IPS DF 6.9 (cell line): ENCODE data around the gene CACNB2.

Source experiments
- DNase-seq: peaks from one replicate; pipeline ENCODE4 v3.0.0-alpha.2; 2013; ENCODE audit warnings: low read depth, low spot score
- H3K27ac ChIP-seq: one replicate; pipeline ENCODE4 v1.5.1; 2013; ENCODE audit warnings: low read length, control low read depth
- H3K27me3 ChIP-seq: 2 replicates; pipeline ENCODE4 v1.6.1; 2013; ENCODE audit warnings: mild to moderate bottlenecking, low read length; ENCODE audit not compliant: control insufficient read depth, insufficient read depth
- H3K36me3 ChIP-seq: 2 replicates; pipeline ENCODE4 v1.6.1; 2013; ENCODE audit warnings: low read length; ENCODE audit not compliant: control insufficient read depth, insufficient read depth
- H3K4me1 ChIP-seq: 2 replicates; pipeline ENCODE4 v1.6.1; 2013; ENCODE audit warnings: low read length; ENCODE audit not compliant: control insufficient read depth, insufficient read depth
- H3K4me3 ChIP-seq: 2 replicates; pipeline ENCODE4 v1.5.1; 2013; ENCODE audit warnings: mild to moderate bottlenecking, low read length
- H3K9me3 ChIP-seq: 2 replicates; pipeline ENCODE4 v1.6.1; 2013; ENCODE audit warnings: low read length, inconsistent platforms; ENCODE audit not compliant: control insufficient read depth, insufficient read depth
- WGBS: extraction: QIAGEN DNeasy Blood & Tissue Kit; methylation state at CpG from one replicate; pipeline ENCODE4 v1.1.7; 2013; ENCODE audit warnings: mixed read lengths, missing lambda C conversion rate; ENCODE audit not compliant: insufficient read length, insufficient coverage; 5-methylcytosine and 5-hydroxymethylcytosine counted together

CACNB2 gene

DNA sequence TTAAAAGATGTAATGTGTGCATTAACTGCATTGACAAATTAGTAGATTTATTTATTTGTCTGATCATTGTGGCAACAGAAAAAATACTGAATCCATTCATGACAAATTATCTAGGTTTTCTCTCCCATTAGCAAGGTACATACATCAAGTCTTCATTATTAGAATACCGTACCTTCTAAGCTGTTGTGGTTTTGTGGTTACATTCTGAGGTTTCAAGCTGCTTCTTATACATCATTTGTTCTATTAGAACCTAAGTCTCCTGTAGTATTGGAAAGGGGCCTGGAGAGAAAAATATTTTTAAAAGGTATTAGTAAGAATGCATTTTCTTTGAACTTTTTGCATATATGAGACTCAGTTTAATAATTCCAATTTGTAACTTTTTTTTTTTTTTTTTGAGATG lies 26.3 kb upstream of the CACNB2 start:
- H3K36me3 ChIP-seq, result no peaks in the 10 kb centered on the region
- no peak overlapping the region for H3K4me3 ChIP-seq
- no peaks in the 10 kb centered on the region for H3K9me3 ChIP-seq
- H3K4me1 ChIP-seq, result no peaks in the 10 kb centered on the region; the same call in 1 of the 2 replicates
- DNase-seq, result no peak
- H3K27me3 ChIP-seq, result no peaks in the 10 kb centered on the region
- no CpG with 5 or more reads among the region's 1 CpG for WGBS
- no peak overlapping the region for H3K27ac ChIP-seq

DNA sequence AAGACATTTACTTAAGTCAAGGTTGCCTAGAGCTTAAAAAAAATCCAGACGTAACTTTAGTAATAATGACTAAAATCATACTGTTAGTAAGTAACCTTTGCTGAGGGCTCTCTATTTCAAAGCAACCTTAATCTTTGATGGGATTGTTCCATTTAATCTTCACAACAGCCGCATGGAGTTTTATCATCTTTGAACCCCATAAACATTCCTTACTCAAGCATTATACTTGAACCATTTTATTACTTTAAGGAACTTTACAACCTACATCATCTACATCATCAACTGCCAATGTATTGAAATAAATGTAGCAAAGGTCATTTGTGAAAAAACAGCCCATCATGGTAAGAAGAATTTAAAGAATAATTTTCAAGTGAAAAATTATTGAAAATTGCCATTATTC lies 22.9 kb upstream of the CACNB2 start:
- H3K36me3 ChIP-seq, result no peaks in the 10 kb centered on the region
- no peaks in the 10 kb centered on the region for H3K27me3 ChIP-seq
- no peak overlapping the region for H3K27ac ChIP-seq
- H3K9me3 ChIP-seq, result no peaks in the 10 kb centered on the region
- no peak for DNase-seq
- no peak overlapping the region for H3K4me3 ChIP-seq
- no peaks in the 10 kb centered on the region for H3K4me1 ChIP-seq
- WGBS, result no CpG with 5 or more reads among the region's 2 CpGs

DNA sequence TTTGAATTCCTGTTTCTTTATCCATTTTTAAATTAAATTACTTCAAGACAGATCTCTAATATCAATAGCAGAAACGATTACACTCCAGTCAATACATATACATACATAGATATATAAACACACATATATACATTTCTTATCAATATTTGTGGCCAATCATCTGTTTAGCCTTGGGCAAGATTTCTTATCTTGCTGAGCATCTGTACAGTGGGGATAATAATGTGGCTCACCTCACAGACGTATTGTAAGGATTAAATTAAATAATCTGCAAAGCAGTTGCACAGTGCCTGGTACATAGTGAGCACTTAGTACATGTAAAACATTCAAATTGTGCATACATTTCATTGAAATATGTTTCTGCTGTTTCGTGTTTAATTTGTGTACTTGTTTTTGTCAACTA lies 17.5 kb upstream of the CACNB2 start:
- H3K9me3 ChIP-seq, result no peaks in the 10 kb centered on the region
- no peak overlapping the region for H3K27ac ChIP-seq
- no CpG with 5 or more reads among the region's 3 CpGs for WGBS
- no peak overlapping the region for H3K4me3 ChIP-seq
- H3K27me3 ChIP-seq, result no peaks in the 10 kb centered on the region
- H3K36me3 ChIP-seq, result no peaks in the 10 kb centered on the region
- H3K4me1 ChIP-seq, result no peaks in the 10 kb centered on the region
- DNase-seq, result no peak

DNA sequence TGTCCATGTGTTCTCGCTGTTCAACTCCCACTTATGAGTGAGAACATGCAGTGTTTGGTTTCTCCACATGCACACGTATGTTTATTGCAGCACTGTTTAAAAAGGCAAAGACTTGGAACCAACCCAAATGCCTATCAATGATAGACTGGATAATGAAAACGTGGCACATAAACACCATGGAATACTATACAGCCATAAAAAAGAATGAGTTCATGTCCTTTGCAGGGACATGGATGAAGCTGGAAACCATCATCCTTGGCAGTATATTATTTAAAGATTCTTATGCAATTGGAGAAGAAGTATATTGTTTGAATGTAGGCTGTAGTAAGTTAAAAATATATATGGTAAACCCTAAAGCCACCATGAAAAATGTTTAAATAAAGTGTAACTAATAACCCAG lies 7.2 kb upstream of the CACNB2 start:
- Histone ChIP-seq H3K9me3 (no peaks in the 10 kb centered on the region), H3K27ac (no peak overlapping the region), H3K27me3 (no peaks in the 10 kb centered on the region), H3K4me1 (no peaks in the 10 kb centered on the region), H3K36me3 (no peaks in the 10 kb centered on the region), H3K4me3 (no peak overlapping the region)
- DNase-seq, result no peak
- WGBS, result no CpG with 5 or more reads among the region's 3 CpGs

DNA sequence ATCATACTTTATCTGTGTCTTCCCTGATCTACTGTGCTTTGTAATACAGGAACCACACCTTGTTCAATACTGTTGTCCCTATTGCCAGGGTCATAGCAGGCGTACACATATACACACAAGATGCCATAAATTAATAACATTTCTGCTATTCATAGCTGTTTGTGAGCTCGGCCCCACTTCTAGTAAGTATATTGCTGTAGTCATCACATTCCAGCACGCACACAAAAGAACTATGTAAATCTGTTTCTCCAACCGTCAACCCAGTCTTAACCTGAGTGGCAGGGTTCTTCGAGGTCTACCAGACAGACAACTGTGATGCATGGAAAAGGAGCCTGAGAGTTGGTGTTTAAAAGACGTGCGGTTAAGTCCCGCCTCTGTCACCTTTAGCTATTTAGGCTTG lies 5.7 kb upstream of the CACNB2 start:
- no peak for DNase-seq
- no peak overlapping the region for H3K27ac ChIP-seq
- no peaks in the 10 kb centered on the region for H3K9me3 ChIP-seq
- H3K4me1 ChIP-seq, result no peaks in the 10 kb centered on the region
- WGBS, result no CpG with 5 or more reads among the region's 8 CpGs
- H3K36me3 ChIP-seq, result no peaks in the 10 kb centered on the region
- no peak overlapping the region for H3K4me3 ChIP-seq
- H3K27me3 ChIP-seq, result no peaks in the 10 kb centered on the region

DNA sequence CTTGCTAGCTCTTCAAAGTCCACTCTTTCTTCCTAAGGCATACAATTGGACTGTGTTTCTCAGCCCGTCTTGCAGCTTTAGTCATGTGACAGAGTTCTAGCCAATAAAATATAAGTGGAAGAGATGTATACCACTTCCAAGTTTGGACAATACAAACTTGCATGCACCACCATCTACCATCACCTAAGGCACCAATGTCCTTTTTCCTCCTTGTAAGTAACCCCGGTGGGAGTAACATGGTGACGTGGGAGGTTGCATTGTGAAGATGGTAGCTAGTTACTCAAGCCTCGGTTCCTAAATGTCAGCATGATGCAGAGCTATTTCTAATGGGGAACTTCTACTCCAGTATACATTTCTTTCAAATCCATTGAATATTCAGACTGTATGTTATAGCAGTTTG lies 5.3 kb upstream of the CACNB2 start:
- Histone ChIP-seq H3K9me3 (no peaks in the 10 kb centered on the region), H3K27ac (no peak overlapping the region), H3K36me3 (no peaks in the 10 kb centered on the region), H3K4me1 (no peaks in the 10 kb centered on the region), H3K27me3 (no peaks in the 10 kb centered on the region), H3K4me3 (no peak overlapping the region)
- DNase-seq, result no peak
- WGBS, result no CpG with 5 or more reads among the region's 4 CpGs

DNA sequence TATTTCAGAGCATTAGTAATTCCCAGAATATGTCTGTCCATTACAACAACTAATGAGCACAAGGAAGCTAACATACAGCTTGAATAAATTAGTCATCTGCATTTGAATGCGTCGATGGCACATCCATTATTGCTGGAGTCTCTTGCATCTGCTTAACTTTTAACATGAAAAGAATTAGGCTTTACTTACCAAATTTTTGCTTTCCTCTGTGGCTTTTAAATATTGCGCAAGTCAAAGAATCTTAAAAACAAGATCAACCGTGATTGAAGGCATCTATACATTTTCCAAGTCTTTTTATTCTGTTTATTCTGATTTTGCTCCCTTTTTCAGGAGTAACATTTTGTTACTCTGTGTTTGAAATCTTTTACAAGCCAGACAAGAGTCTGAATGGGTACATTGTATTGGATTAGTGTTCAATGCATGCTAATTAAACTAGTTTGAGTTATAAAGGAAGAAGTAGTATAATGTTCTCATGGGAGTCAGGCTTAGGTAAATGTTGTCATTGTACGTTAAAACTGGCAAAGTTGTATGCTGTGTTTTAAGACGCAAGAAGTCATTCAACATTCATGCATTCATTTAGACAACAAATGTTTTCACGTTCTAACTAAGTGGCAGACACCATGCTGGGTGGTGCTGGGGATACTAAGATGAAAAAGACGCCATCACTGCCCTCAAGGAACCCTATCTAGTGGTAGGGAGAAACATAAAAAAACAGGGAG lies 4.0 kb upstream of the CACNB2 start:
- H3K27me3 ChIP-seq, result no peaks in the 10 kb centered on the region
- no peak overlapping the region for H3K27ac ChIP-seq
- WGBS, result no CpG with 5 or more reads among the region's 8 CpGs
- no peaks in the 10 kb centered on the region for H3K9me3 ChIP-seq
- no peak overlapping the region for H3K4me3 ChIP-seq
- no peaks in the 10 kb centered on the region for H3K4me1 ChIP-seq
- H3K36me3 ChIP-seq, result no peaks in the 10 kb centered on the region
- no peak for DNase-seq

DNA sequence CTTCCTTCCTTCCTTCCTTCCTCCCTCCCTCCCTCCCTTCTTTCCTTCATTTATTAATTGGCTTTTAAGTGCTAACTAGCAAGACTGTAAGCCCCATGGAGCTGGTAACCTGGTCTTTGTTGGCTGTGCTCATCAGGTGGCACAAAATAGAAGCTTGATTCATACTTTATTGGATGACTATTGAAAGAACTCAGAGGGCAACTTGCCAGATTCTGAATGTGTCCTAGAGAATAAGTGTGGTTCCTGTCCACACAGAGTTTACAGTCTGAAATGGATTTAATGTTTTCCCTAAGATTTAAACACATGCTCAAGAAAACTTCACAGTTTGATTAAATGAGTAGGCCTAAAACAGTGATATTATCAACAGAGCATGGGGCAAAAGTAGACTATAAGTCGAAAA lies 3.1 kb upstream of the CACNB2 start:
- DNase-seq, result no peak
- Histone ChIP-seq H3K27ac (no peak overlapping the region), H3K4me1 (no peaks in the 10 kb centered on the region), H3K27me3 (no peaks in the 10 kb centered on the region), H3K36me3 (no peaks in the 10 kb centered on the region), H3K4me3 (no peak overlapping the region), H3K9me3 (no peaks in the 10 kb centered on the region)
- no CpG with 5 or more reads among the region's 1 CpG for WGBS

DNA sequence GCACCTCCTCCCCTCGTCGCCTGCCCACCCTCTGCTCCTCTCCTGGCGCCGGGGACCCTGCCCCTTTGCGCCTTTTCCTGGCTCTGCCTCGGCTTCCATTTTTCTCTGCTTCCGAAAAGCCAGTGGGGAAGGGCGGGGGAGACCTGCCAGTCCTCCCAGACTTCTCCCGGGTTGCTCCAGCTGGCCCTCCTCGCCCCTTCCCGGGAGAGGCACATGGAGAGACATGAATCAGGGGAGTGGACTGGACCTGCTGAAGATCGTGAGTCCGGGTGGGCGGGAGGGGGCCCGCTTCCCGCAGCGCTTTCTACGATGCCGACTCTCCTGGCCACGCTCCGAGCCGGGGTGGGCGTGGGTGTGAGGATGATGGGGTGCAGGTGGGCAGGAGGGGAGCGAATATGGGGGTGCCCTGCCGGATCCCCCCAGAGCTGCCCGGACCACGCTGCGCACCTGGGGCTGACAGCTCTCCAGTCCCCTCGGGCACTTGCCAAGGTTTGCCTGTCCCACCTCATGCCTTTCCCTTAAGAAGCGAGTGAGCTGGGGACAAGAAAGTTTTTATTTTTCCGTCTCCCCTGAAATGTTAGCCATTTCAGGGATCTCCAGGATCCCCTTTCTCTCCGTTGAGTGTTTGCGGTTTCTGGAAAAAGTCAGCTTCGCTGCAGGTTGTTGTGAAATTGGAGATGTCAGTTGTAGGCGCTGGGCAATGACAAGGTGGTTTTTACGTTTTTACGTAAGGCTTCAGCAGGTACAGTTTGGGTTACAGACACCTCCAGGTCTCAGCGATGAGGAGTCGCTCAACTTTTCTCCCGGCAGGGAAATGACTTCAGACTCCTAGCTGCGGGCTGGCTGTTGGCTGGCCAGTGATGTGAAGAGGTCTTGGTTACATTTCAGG lies 977 bp downstream of the CACNB2 start:
- WGBS, result no CpG with 5 or more reads among the region's 41 CpGs
- peak overlapping the region; percentile 71 for H3K4me3 ChIP-seq
- H3K4me1 ChIP-seq, result no peaks in the 10 kb centered on the region; the same call in 1 of the 2 replicates
- DNase-seq, result no peak
- no peak overlapping the region for H3K27ac ChIP-seq
- no peaks in the 10 kb centered on the region for H3K27me3 ChIP-seq
- no peaks in the 10 kb centered on the region for H3K9me3 ChIP-seq
- no peaks in the 10 kb centered on the region for H3K36me3 ChIP-seq

DNA sequence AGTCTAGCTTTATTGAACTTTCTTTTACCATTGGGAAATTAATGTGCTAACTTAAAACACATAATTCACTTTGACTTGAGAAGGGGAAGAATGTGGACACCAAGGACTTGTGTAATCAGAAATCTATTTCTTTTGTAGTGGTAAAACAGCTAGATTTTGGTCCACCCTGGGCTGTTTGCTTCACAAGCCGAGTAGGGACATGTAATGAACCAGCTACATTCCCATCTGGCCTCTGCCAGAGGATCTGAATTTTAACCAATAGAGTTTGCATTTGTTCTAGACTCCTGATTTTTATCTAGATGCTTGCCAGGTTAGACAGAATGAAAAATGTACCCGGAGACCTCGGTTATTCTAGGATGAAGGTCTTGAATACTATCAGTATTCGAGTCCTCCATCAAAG lies 1.9 kb downstream of the CACNB2 start:
- H3K4me3 ChIP-seq, result no peak overlapping the region
- no peak overlapping the region for H3K27ac ChIP-seq
- no peaks in the 10 kb centered on the region for H3K27me3 ChIP-seq
- H3K4me1 ChIP-seq, result no peaks in the 10 kb centered on the region; the same call in 1 of the 2 replicates
- no peaks in the 10 kb centered on the region for H3K36me3 ChIP-seq
- WGBS, result no CpG with 5 or more reads among the region's 4 CpGs
- H3K9me3 ChIP-seq, result no peaks in the 10 kb centered on the region
- no peak for DNase-seq
